ENCODE measurements around the gene COPZ2.

Gene COPZ2

GRCh38 chr17:47983492-47984223, 53.9 kb downstream of the COPZ2 start:
- H3K27me3 ChIP-seq (ENCODE audit: control insufficient read depth, insufficient read depth, low read length): no peaks in the 10 kb centered on the region
- no peak overlapping the region for H3K9ac ChIP-seq (ENCODE audit: low read depth, low read length)
- peaks cover 55% of the 10 kb centered on the region for H3K36me3 ChIP-seq (ENCODE audit: control insufficient read depth, insufficient read depth, low read length)
- H3K27ac ChIP-seq (ENCODE audit: low read depth, low read length): no peak overlapping the region
- H3K4me1 ChIP-seq (ENCODE audit: control insufficient read depth, insufficient read depth, low read length): peaks cover 16% of the 10 kb centered on the region; the same call in 1 of the 2 replicates
- no peaks in the 10 kb centered on the region for H3K9me3 ChIP-seq (ENCODE audit: control insufficient read depth, insufficient read depth, low read length)
- no peak overlapping the region for H3K4me3 ChIP-seq (ENCODE audit: low read depth, low read length)

GRCh38 chr17:47982645-47983390, 54.8 kb downstream of the COPZ2 start:
- H3K27ac ChIP-seq (ENCODE audit: low read depth, low read length): no peak overlapping the region
- H3K4me3 ChIP-seq (ENCODE audit: low read depth, low read length): no peak overlapping the region
- no peak overlapping the region for H3K9ac ChIP-seq (ENCODE audit: low read depth, low read length)
- H3K4me1 ChIP-seq (ENCODE audit: control insufficient read depth, insufficient read depth, low read length): peaks cover 14% of the 10 kb centered on the region; the same call in 1 of the 2 replicates
- peaks cover 57% of the 10 kb centered on the region for H3K36me3 ChIP-seq (ENCODE audit: control insufficient read depth, insufficient read depth, low read length)
- H3K27me3 ChIP-seq (ENCODE audit: control insufficient read depth, insufficient read depth, low read length): no peaks in the 10 kb centered on the region
- no peaks in the 10 kb centered on the region for H3K9me3 ChIP-seq (ENCODE audit: control insufficient read depth, insufficient read depth, low read length)

GRCh38 chr17:47982091-47982617, 55.4 kb downstream of the COPZ2 start:
- H3K9ac ChIP-seq (ENCODE audit: low read depth, low read length): no peak overlapping the region
- no peak overlapping the region for H3K27ac ChIP-seq (ENCODE audit: low read depth, low read length)
- H3K36me3 ChIP-seq (ENCODE audit: control insufficient read depth, insufficient read depth, low read length): peaks cover 62% of the 10 kb centered on the region
- H3K4me3 ChIP-seq (ENCODE audit: low read depth, low read length): no peak overlapping the region
- H3K27me3 ChIP-seq (ENCODE audit: control insufficient read depth, insufficient read depth, low read length): no peaks in the 10 kb centered on the region
- H3K4me1 ChIP-seq (ENCODE audit: control insufficient read depth, insufficient read depth, low read length): peaks cover 7% of the 10 kb centered on the region; the same call in 1 of the 2 replicates
- no peaks in the 10 kb centered on the region for H3K9me3 ChIP-seq (ENCODE audit: control insufficient read depth, insufficient read depth, low read length)

GRCh38 chr17:47981462-47981861, 56.1 kb downstream of the COPZ2 start:
- Histone ChIP-seq H3K36me3 (ENCODE audit: control insufficient read depth, insufficient read depth, low read length) (peaks cover 62% of the 10 kb centered on the region), H3K9ac (ENCODE audit: low read depth, low read length) (no peak overlapping the region), H3K27ac (ENCODE audit: low read depth, low read length) (no peak overlapping the region), H3K27me3 (ENCODE audit: control insufficient read depth, insufficient read depth, low read length) (no peaks in the 10 kb centered on the region), H3K9me3 (ENCODE audit: control insufficient read depth, insufficient read depth, low read length) (no peaks in the 10 kb centered on the region), H3K4me3 (ENCODE audit: low read depth, low read length) (no peak overlapping the region), H3K4me1 (ENCODE audit: control insufficient read depth, insufficient read depth, low read length) (peaks cover 2% of the 10 kb centered on the region; the same call in 1 of the 2 replicates)

GRCh38 chr17:47980541-47980940, 57.1 kb downstream of the COPZ2 start:
- Histone ChIP-seq H3K9me3 (ENCODE audit: control insufficient read depth, insufficient read depth, low read length) (no peaks in the 10 kb centered on the region), H3K4me3 (ENCODE audit: low read depth, low read length) (no peak overlapping the region), H3K9ac (ENCODE audit: low read depth, low read length) (no peak overlapping the region), H3K4me1 (ENCODE audit: control insufficient read depth, insufficient read depth, low read length) (no peaks in the 10 kb centered on the region), H3K27me3 (ENCODE audit: control insufficient read depth, insufficient read depth, low read length) (no peaks in the 10 kb centered on the region), H3K36me3 (ENCODE audit: control insufficient read depth, insufficient read depth, low read length) (peaks cover 72% of the 10 kb centered on the region), H3K27ac (ENCODE audit: low read depth, low read length) (no peak overlapping the region)

GRCh38 chr17:47978324-47978723, 59.3 kb downstream of the COPZ2 start:
- H3K36me3 ChIP-seq (ENCODE audit: control insufficient read depth, insufficient read depth, low read length): peaks cover 84% of the 10 kb centered on the region
- no peaks in the 10 kb centered on the region for H3K27me3 ChIP-seq (ENCODE audit: control insufficient read depth, insufficient read depth, low read length)
- H3K4me1 ChIP-seq (ENCODE audit: control insufficient read depth, insufficient read depth, low read length): no peaks in the 10 kb centered on the region
- no peak overlapping the region for H3K27ac ChIP-seq (ENCODE audit: low read depth, low read length)
- H3K9me3 ChIP-seq (ENCODE audit: control insufficient read depth, insufficient read depth, low read length): no peaks in the 10 kb centered on the region
- no peak overlapping the region for H3K9ac ChIP-seq (ENCODE audit: low read depth, low read length)
- H3K4me3 ChIP-seq (ENCODE audit: low read depth, low read length): no peak overlapping the region
